HepG2 (cell line): ENCODE measurements around the gene MLX. TPM values are rescaled to one million over a fixed set of nuclear protein-coding genes. Genes with fewer than 3 reads are reported as not detected.

Experiments used
- AHDC1 ChIP-seq: sonication (generic); formaldehyde crosslinking; IDR thresholded peaks from 2 replicates; pipeline ENCODE4 v1.5.1; 2020; ENCODE audit warnings: mild to moderate bottlenecking, missing genetic modification reagents, borderline replicate concordance
- DZIP1 ChIP-seq: sonication (generic); formaldehyde crosslinking; IDR thresholded peaks from 2 replicates; pipeline ENCODE4 v1.5.0; 2020; ENCODE audit warnings: mild to moderate bottlenecking, missing genetic modification reagents
- FIP1L1 ChIP-seq: fragments of 200-400 bp; formaldehyde crosslinking; IDR thresholded peaks from 2 replicates; pipeline ENCODE4 v1.6.1; 2018; ENCODE audit warnings: low read depth, mild to moderate bottlenecking, low read length, moderate library complexity, borderline replicate concordance; ENCODE audit not compliant: insufficient read depth
- HMG20A ChIP-seq: IDR thresholded peaks from 2 replicates; pipeline ENCODE4 v1.6.1; 2016; ENCODE audit warnings: borderline replicate concordance
- HMG20B ChIP-seq: conservative IDR thresholded peaks from 2 replicates; pipeline ENCODE4 v1.6.1; 2016; ENCODE audit warnings: missing genetic modification reagents, missing compliant biosample characterization
- MYC ChIP-seq: sonication (generic); formaldehyde crosslinking; IDR thresholded peaks from 2 replicates; pipeline ENCODE4 v1.9.0; 2021; ENCODE audit warnings: missing genetic modification reagents, borderline replicate concordance
- RXRA ChIP-seq: sonication (generic); formaldehyde crosslinking; IDR thresholded peaks from 2 replicates; pipeline ENCODE4 v1.5.1; 2020; ENCODE audit warnings: missing genetic modification reagents
- SOX6 ChIP-seq, 2 experiments: fragments of 450-650 bp in 1 of 2; sonication (generic) in 1 of 2; formaldehyde crosslinking in 1 of 2; IDR thresholded peaks; 2 replicates each; pipeline versions ENCODE4 v1.4.0 to v1.6.1; 2017 to 2020; ENCODE audit warnings: antibody characterized with exemption in 1 of 2, mild to moderate bottlenecking in 1 of 2, missing genetic modification reagents in 1 of 2
- ZNF275 ChIP-seq: sonication (generic); formaldehyde crosslinking; IDR thresholded peaks from 2 replicates; pipeline ENCODE4 v1.8.0; 2022; ENCODE audit warnings: missing genetic modification reagents, mild to moderate bottlenecking, inconsistent platforms, borderline replicate concordance
- ZNF557 ChIP-seq: sonication (generic); formaldehyde crosslinking; IDR thresholded peaks from 2 replicates; pipeline ENCODE4 v1.4.0; 2020; ENCODE audit warnings: missing genetic modification reagents
- ZNF567 ChIP-seq: sonication (generic); formaldehyde crosslinking; IDR thresholded peaks from 2 replicates; pipeline ENCODE4 v1.8.1; 2023; ENCODE audit warnings: mild to moderate bottlenecking, missing genetic modification reagents, borderline replicate concordance
- ZSCAN20 ChIP-seq: sonication (generic); formaldehyde crosslinking; IDR thresholded peaks from 2 replicates; pipeline ENCODE4 v1.4.0; 2020; ENCODE audit warnings: missing genetic modification reagents, mild to moderate bottlenecking, borderline replicate concordance
- ZSCAN21 ChIP-seq: sonication (generic); formaldehyde crosslinking; IDR thresholded peaks from 2 replicates; pipeline ENCODE4 v1.8.0; 2022; ENCODE audit warnings: mild to moderate bottlenecking, missing genetic modification reagents, moderate library complexity, borderline replicate concordance
- polyA plus RNA-seq, 8 experiments: library from polyadenylated mRNA; depleted of rRNA in 3 of 8; stranded (reverse) in 7 of 8; unstranded in 1 of 8; fragments of >200 nt; fragmentation: Illumina TruSeq in 4 of 8; extraction: Trizol in 4 of 8; gene quantifications; 2 replicates each; pipeline versions ENCODE4 v1.2.1 to v1.2.3, GENCODE V29; 2011 to 2016; ENCODE audit warnings: low read depth in 4 of 8, missing spikeins in 1 of 8, mixed read lengths in 1 of 8; ENCODE audit not compliant: insufficient read depth in 1 of 8
- total RNA-seq, 5 experiments: library from RNA; depleted of rRNA; stranded (reverse); fragments of >200 nt; fragmentation: Illumina TruSeq; extraction: Trizol; gene quantifications; 2 replicates each; pipeline ENCODE4 v1.2.3, GENCODE V29; 2016; ENCODE audit warnings: low read depth in 1 of 5
- TF ChIP-seq, protein P1 (sequence below): sonication (generic); formaldehyde crosslinking; IDR thresholded peaks from 2 replicates; pipeline ENCODE4 v1.4.0; 2020; ENCODE audit warnings: missing genetic modification reagents, borderline replicate concordance

The MLX gene
- total and polyA plus RNA-seq, 2 of the 13 experiments (the other 11 are each of a cell fraction or from before 2014, with no cell fraction given): 38.9 to 74.4 TPM

DNA sequence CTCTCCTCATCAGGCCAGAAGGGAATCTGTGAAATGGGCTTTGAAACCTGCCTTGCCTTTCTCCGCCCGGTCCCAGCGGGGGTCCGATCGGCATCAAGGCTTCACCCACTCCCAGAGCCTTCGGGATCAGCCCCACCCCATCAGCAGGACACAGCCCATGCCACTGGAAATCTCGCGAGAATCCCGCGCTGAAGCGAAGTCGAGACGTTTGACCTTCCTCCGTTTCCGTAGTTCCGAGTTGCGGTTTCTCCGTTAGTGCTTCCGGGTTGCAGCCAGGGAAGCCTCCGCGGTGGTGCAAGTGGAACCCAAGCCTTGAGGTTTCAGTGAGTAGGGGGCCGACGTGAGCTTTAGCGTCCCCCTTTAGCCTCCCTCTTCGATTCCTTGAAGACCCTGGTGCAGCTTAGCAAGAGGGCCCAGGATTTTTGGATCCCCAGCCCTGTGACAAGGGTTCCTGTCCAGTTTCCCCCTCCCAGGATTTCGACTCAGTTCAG is 5.0 kb upstream of the MLX start, which contains the start of gene COASY (continued):
- peak; percentile 70 for TF ChIP-seq MYC (CRISPR knock-in tag)
- TF ChIP-seq FIP1L1: peak; percentile 50; the same call in 1 of the 2 replicates
- peak; percentile 76 for TF ChIP-seq RXRA (CRISPR knock-in tag)
- TF ChIP-seq ZSCAN20 (CRISPR knock-in tag): no peak; the same call in 1 of the 2 replicates
- TF ChIP-seq ZSCAN21 (CRISPR knock-in tag): 0 out of 2 replicates have a peak, but pooled peaks have one; percentile 43
- TF ChIP-seq DZIP1 (CRISPR knock-in tag): no peak
- peak; percentile 44 for TF ChIP-seq ZNF275 (CRISPR knock-in tag)
- TF ChIP-seq, protein P1, sequence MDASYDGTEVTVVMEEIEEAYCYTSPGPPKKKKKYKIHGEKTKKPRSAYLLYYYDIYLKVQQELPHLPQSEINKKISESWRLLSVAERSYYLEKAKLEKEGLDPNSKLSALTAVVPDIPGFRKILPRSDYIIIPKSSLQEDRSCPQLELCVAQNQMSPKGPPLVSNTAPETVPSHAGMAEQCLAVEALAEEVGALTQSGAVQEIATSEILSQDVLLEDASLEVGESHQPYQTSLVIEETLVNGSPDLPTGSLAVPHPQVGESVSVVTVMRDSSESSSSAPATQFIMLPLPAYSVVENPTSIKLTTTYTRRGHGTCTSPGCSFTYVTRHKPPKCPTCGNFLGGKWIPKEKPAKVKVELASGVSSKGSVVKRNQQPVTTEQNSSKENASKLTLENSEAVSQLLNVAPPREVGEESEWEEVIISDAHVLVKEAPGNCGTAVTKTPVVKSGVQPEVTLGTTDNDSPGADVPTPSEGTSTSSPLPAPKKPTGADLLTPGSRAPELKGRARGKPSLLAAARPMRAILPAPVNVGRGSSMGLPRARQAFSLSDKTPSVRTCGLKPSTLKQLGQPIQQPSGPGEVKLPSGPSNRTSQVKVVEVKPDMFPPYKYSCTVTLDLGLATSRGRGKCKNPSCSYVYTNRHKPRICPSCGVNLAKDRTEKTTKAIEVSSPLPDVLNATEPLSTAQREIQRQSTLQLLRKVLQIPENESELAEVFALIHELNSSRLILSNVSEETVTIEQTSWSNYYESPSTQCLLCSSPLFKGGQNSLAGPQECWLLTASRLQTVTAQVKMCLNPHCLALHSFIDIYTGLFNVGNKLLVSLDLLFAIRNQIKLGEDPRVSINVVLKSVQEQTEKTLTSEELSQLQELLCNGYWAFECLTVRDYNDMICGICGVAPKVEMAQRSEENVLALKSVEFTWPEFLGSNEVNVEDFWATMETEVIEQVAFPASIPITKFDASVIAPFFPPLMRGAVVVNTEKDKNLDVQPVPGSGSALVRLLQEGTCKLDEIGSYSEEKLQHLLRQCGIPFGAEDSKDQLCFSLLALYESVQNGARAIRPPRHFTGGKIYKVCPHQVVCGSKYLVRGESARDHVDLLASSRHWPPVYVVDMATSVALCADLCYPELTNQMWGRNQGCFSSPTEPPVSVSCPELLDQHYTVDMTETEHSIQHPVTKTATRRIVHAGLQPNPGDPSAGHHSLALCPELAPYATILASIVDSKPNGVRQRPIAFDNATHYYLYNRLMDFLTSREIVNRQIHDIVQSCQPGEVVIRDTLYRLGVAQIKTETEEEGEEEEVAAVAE (CRISPR knock-in tag): peak; percentile 91
- TF ChIP-seq HMG20B (CRISPR knock-in tag): peak; percentile 59; the same call in 1 of the 2 replicates
- TF ChIP-seq HMG20A (CRISPR knock-in tag): no peak
- TF ChIP-seq AHDC1 (CRISPR knock-in tag): peak; percentile 11; the same call in 1 of the 2 replicates
- no peak for TF ChIP-seq ZNF557 (CRISPR knock-in tag)
- TF ChIP-seq SOX6 (IDR thresholded peaks at IDR 0.05): no peak
- TF ChIP-seq SOX6 (CRISPR knock-in tag; IDR thresholded peaks at IDR 0.05): peak; percentile 26
- peak; percentile 79; the same call in 1 of the 2 replicates for TF ChIP-seq ZNF567
